Testis (tissue), 3 donors: ENCODE results near the gene TMPRSS11D. TPM values are rescaled to one million over a fixed set of nuclear protein-coding genes. Genes with fewer than 3 reads are reported as not detected.

ENCODE experiments used
- DNase-seq: peaks from one replicate; pipeline ENCODE4 v3.0.0-alpha.2; 2019
- H3K27ac ChIP-seq, 2 donors: fragments of 200-600 bp; sonication (generic); one replicate each; pipeline ENCODE4 v1.5.1; 2019
- H3K27me3 ChIP-seq: fragments of 200-600 bp; sonication (generic); one replicate; pipeline ENCODE4 v1.5.1; 2019
- H3K36me3 ChIP-seq: fragments of 200-600 bp; sonication (generic); one replicate; pipeline ENCODE4 v1.5.1; 2017; ENCODE audit warnings: low read depth; ENCODE audit errors: missing control alignments
- H3K4me1 ChIP-seq: fragments of 200-600 bp; sonication (generic); one replicate; pipeline ENCODE4 v1.5.1; 2019
- H3K4me3 ChIP-seq, 2 donors: fragments of 200-600 bp; sonication (generic); one replicate each; pipeline ENCODE4 v1.5.1; 2017 to 2019
- H3K9me3 ChIP-seq: fragments of 200-600 bp; sonication (generic); one replicate; pipeline ENCODE4 v1.5.1; 2017
- CTCF ChIP-seq, 3 experiments: fragments of 450-650 bp in 2 of 3; fragments of 200-600 bp in 1 of 3; sonication (generic) in 1 of 3; IDR thresholded peaks; one replicate each; pipeline ENCODE4 v1.5.1; 2016 to 2019; ENCODE audit warnings: antibody characterized with exemption in 3 of 3, mild to moderate bottlenecking in 2 of 3, moderate library complexity in 1 of 3
- POLR2A ChIP-seq: fragments of 450-650 bp; IDR thresholded peaks from one replicate; pipeline ENCODE4 v1.6.1; 2017; ENCODE audit warnings: antibody characterized with exemption, mild to moderate bottlenecking, moderate library complexity
- WGBS, 2 donors: methylation state at CpG; one replicate each; pipeline ENCODE4 v1.1.5; 2018; 5-methylcytosine and 5-hydroxymethylcytosine counted together
- intact Hi-C: fragments of 100-400 bp; cut with DNase I; formaldehyde crosslinking; loops from one replicate; pipeline ENCODE4 v1.15.1; 2023; ENCODE audit warnings: low total_unique reads
- polyA plus RNA-seq: library from polyadenylated mRNA; stranded (reverse); fragments of 350-450 nt; fragmentation: Illumina TruSeq; extraction: RNeasy Lipid Tissue Mini Kit (QIAGEN cat#74804); gene quantifications from one replicate; pipeline ENCODE4 v1.2.3, GENCODE V29; 2014; ENCODE audit warnings: low read depth, low replicate concordance; ENCODE audit not compliant: insufficient read depth
- total RNA-seq, 2 donors: library from RNA; depleted of rRNA; stranded (reverse); fragments of >200 nt; gene quantifications; one replicate each; pipeline ENCODE4 v1.2.3, GENCODE V29; 2016

TMPRSS11D gene
- total and polyA plus RNA-seq, 3 donors from 2014 or later, result 0.19 to 0.26 TPM; not detected in 1

GRCh38 chr4:67853336-67853735, 30.5 kb downstream of the TMPRSS11D start:
- Histone ChIP-seq H3K27ac (no peak overlapping the region), H3K4me1 (no peaks in the 10 kb centered on the region), H3K9me3 (no peaks in the 10 kb centered on the region), H3K36me3 (no peaks in the 10 kb centered on the region), H3K27me3 (no peaks in the 10 kb centered on the region), H3K4me3 (no peak overlapping the region)
- WGBS, 2 donors, result 80 to 81% methylated on average over 2 of the region's 2 CpGs
- intact Hi-C loops, result no loop called here
- DNase-seq, result no peak
- no peak for TF ChIP-seq POLR2A

GRCh38 chr4:67820903-67821302, 62.9 kb downstream of the TMPRSS11D start:
- H3K27ac ChIP-seq, result no peak overlapping the region
- intact Hi-C loops, result no loop called here
- H3K4me3 ChIP-seq, result no peak overlapping the region
- TF ChIP-seq CTCF (IDR thresholded peaks at IDR 0.05), result no peak
- no peak for TF ChIP-seq POLR2A
- no peaks in the 10 kb centered on the region for H3K9me3 ChIP-seq
- 93 to 94% methylated on average over 2 of the region's 2 CpGs for WGBS, 2 donors
- no peaks in the 10 kb centered on the region for H3K27me3 ChIP-seq
- H3K4me1 ChIP-seq, result no peaks in the 10 kb centered on the region
- DNase-seq, result no peak
- H3K36me3 ChIP-seq, result no peaks in the 10 kb centered on the region

GRCh38 chr4:67810011-67810410, 73.8 kb downstream of the TMPRSS11D start:
- TF ChIP-seq POLR2A, result no peak
- TF ChIP-seq CTCF (IDR thresholded peaks at IDR 0.05), result no peak
- no peak for DNase-seq
- intact Hi-C loops, result no loop called here
- no peaks in the 10 kb centered on the region for H3K9me3 ChIP-seq
- no peaks in the 10 kb centered on the region for H3K27me3 ChIP-seq
- no peak overlapping the region for H3K27ac ChIP-seq
- 90 to 94% methylated on average over 1 of the region's 1 CpG for WGBS, 2 donors
- no peaks in the 10 kb centered on the region for H3K36me3 ChIP-seq
- H3K4me3 ChIP-seq, result no peak overlapping the region
- H3K4me1 ChIP-seq, result no peaks in the 10 kb centered on the region

GRCh38 chr4:67809502-67809901, 74.3 kb downstream of the TMPRSS11D start:
- intact Hi-C loops, result no loop called here
- TF ChIP-seq CTCF (IDR thresholded peaks at IDR 0.05) (no peak), POLR2A (no peak)
- DNase-seq, result no peak
- Histone ChIP-seq H3K27me3 (no peaks in the 10 kb centered on the region), H3K4me3 (no peak overlapping the region), H3K9me3 (no peaks in the 10 kb centered on the region), H3K36me3 (no peaks in the 10 kb centered on the region), H3K4me1 (no peaks in the 10 kb centered on the region), H3K27ac (no peak overlapping the region)
- WGBS, 2 donors, result 80% methylated on average over 5 to 7 of the region's 7 CpGs

- H3K4me1 ChIP-seq, result no peaks in the 10 kb centered on the region
- no peak for DNase-seq
- no peak overlapping the region for H3K4me3 ChIP-seq
- H3K36me3 ChIP-seq, result no peaks in the 10 kb centered on the region
- H3K9me3 ChIP-seq, result no peaks in the 10 kb centered on the region
- H3K27me3 ChIP-seq, result no peaks in the 10 kb centered on the region
- H3K27ac ChIP-seq, result no peak overlapping the region
- intact Hi-C loops, result no loop called here
- TF ChIP-seq CTCF (IDR thresholded peaks at IDR 0.05), result no peak
- TF ChIP-seq POLR2A, result no peak
These were observed 87.0 kb downstream of the TMPRSS11D start for GRCh38 chr4:67796810-67797209.
